NCI-H526 (cell line): ENCODE results near the gene SRP9.
A peak's percentile ranks its signal among the peaks of the same experiment; 100 is the strongest.

Experiments
- DNase-seq, 2 experiments: peaks; one replicate each; lab custom pipeline; 2025; lab: John Stamatoyannopoulos, UW

Gene SRP9, protein sequence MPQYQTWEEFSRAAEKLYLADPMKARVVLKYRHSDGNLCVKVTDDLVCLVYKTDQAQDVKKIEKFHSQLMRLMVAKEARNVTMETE

DNA sequence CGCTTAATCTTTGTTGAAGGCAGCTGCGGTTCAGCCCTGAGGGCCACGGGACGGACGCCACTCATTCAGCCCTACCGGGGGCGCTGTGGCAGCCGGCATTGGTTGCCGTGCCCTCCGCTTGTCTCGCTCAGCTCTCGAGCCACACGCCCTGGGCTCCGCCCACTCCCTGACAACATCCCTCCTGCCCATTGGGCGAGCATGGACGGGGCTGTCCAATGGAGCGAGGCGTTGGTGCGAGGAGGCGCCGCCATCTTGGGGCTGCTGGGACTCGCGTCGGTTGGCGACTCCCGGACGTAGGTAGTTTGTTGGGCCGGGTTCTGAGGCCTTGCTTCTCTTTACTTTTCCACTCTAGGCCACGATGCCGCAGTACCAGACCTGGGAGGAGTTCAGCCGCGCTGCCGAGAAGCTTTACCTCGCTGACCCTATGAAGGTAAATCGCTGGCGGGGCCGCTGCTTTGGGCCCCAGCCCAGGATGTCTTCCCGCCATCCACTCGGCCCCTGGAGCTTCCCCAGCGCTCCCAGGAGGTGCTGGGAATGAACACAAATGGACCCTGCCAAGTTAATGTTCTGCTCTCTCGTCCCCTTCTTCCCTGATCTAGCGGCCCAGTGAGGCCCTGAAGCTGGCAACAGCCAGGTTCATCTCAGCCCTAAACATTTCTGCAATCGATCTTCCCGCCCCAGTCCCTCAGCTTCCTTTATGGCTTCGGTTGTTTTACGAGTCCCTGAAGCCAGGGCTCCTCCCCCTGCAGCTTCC lies at the start of gene SRP9:
Gene SRP9, plus strand, starts transcription at position 244 of the 754 bp plus-strand sequence. Its CDS starts 115 bp downstream, at position 359.
- peak; percentile 95 to 98 for DNase-seq

DNA sequence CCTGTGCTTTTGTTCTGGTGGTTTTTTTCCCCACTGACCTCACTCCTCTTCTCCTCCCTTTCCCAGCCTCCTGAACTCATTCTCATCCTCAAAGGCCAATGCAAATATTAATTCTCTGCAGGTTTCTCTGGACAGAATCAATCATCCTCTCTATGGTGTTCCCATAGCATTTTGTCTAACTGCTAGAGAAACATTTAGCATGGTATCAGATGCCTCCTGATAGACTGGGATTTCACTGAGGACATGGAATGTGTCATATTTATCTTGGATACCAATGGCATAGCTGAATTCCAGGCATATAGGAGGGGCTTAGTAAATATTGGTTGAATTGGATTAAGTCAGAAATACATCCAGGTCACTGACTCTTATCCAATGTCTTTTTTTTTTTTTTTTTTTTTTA lies 46.1 kb upstream of the SRP9 start:
- DNase-seq, result no peak

DNA sequence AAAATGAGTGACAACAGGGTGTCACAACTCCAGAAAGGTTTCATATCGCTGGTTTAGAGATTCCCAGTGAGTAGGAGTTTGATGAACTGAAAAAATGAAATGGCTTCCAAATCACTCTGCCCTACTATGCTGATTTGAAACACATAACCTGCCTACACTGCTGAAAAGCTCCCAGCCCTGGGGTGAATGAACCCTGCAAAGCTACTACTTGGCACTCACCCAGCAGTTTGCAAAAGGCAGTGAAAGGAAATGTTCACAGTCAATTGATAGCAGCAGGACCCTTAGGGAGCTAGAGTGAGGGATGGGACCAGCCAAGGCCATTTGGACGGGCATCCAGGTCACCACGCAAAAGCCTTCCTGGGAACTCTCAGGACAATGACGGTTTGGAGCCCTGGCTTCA lies 44.4 kb upstream of the SRP9 start:
- no peak for DNase-seq

DNA sequence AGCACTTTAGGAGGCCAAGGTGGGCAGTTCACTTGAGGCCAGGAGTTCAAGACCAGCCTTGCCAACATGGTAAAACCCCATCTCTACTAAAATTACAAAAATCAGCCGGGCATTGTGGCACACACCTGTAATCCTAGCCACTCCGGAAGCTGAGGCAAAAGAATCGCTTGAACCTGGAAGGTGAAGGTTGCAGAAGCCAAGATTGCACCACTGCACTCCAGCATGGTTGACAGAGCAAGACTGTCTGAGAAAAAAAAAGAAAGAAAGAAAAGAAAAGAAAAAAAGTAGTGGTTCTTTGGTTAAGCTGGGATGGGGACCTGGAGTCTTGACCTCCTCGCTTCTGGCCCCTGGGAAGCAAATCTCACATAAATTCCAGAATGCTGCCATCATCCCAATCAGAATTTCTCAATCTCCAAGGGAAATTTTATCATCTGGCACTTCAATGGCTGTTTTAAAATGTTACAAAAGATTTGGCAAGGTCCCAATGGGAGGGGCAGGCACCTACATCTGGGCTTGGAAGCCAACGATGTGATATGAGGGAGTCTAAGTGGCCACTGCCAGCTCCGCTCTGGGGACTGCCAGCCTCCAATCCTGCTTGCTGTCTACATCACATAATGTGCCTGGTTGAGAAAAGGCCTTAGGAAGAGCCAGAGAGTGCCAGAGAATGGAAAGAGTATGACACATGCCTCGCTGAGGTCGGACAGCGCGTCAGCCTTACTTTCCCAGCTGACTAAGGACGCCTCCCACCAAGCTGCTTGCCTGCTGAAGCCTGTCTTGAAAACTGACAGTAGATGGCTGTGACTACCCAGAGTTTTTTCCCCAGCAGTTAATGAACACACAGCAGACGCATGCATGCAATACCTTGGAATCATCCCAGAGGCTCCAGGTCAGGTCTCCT lies 42.1 kb upstream of the SRP9 start:
- no peak for DNase-seq

DNA sequence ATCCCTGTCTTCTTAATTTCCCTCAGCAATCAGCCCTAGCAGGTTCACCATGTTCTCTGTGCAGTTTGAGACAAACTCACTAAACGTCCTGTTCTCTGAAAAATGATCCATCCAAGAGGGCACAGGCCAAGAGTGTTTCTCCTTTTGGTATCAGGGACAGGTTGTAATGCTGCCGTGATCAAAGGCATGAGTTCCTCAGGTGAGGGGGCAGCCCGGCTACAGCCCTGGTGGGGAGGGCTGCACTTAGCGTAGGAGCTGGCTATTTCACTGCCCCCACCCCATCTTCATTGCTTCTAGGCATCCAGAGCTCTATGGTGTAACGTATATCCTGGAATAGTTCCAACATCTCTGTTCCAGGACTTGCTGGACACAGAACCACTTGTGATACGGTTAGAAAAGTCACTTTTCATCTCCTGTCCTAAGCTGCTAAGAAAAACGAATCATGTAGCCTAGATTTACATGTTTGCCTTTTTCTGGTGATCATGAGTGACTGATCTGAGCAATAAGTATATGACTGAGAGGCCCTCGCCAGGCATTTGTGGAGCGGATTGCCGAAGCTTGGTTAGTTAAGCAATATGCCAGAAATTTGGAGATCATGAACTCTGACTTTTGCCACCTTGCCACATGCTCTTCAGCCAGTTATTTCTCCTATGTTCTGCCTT lies 41.1 kb upstream of the SRP9 start:
- no peak for DNase-seq

DNA sequence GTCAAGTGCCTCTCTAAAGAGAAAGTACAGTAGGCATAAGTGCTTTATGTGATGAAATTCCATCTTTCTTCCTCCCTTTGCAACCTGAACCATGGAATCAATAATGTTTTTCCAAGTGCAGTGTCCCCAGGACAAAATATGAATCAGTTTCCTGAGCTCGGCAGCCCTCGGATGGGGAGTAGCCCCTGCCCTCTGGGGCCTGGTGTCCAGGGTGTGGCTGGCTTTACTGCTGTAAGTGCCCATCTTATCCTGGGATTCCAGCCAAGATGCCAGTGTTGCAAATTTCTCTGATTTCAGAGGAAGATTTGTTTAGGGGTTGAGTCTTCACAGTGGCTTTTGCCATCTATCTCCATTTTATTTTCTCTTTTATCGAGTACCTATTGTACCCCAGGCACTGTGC lies 40.5 kb upstream of the SRP9 start:
- no peak for DNase-seq

DNA sequence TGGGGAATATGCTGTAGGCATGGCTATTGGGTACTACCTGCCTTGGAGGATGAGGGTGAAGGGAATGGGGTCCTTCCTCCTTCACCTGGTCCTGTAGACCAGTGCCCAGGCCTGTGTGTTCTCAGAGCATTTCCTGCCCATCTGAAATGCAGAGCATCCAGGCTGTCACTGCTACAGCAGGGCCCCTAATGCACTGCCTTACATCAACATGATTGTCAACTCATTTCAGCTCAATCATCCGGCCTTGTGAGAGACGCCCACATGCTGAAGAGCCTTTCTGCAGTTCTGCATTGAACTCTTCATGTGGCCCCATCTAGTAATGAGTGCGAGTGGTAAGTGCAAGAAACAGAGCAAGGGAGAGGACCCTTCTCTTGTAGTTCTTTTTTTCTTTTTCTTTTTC lies 39.8 kb upstream of the SRP9 start:
- no peak for DNase-seq

DNA sequence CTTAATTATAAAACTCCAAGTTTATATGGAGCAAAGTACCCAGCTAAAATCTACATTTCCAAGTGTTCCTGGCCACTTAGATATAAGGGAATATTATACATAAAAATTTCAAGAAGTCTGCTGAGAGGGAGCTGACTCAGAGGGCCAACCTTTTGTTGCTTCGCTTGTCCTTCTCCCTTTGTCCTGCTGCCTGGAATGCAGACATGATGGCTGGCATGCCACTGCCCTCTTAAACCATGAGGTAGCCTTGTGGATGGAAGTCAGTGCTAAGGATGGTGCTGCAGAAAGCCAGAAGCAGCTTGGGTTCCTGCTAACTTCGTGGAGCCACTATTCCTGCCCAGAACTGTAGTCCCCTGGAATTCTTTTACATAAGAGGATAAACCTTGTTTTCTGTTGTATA lies 38.9 kb upstream of the SRP9 start:
- no peak for DNase-seq

DNA sequence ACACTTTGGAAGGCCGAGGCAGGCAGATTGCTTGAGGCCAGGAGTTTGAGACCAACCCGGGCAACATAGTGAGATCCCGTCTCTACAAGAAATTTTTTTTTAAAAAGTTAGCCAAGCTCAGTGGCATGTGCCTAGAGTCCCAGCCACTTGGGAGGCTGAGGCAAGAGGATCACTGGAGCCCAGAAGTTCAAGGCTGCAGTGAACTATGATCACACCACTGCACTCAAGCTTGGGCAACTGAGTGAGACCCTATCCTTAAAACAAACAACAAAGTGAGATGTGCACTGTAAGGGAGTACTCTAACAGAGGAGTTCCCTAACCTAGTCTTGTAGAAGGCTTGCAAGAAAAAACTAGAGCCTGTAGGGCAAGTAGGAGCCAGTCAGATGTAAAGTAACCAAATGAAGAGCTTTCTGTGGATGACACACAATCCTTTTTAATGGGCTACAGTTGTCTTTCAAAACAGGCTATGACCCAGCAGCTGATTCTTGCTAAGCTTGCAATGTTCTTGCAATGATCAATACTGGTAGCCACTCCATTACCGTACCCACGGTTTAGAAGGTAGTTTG lies 38.0 kb upstream of the SRP9 start:
- no peak for DNase-seq

DNA sequence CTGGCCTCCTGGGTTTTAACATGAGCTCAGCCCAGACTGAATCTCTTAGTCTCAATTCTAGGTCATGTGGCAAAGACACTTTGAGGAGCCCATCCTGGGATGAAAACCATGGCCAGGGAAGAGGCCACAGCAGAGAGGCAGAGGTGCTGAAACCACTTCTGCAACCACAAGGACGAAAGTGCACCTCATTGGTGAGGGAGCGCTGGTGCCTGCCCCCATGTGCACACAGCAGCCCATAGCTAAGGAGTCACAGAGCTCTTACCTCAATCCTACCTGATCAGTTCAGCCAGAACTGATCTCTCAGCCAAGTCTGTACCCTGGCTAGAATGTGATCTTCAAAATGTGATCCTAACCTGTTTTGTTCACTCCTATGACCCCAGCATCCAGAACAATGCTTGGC lies 32.9 kb upstream of the SRP9 start:
- no peak for DNase-seq

DNA sequence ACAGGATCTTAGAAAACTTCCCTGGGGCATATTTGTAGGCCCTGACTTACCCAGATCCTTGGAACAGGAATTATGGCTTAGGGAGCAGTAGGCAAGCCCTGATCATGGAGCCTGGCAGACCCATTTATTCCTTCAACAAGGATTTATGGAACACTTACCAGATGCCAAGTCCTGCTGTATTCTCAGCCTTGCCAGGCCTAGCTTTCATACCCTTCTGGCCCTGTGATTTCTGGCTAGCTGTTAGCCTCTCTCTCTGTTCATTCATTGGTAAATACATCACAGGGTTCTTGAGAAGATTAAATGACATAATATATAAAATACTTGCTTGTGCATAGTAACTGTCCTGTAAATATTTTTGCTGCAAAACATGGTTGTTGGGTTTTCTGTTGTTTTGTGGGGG lies 32.4 kb upstream of the SRP9 start:
- no peak for DNase-seq

DNA sequence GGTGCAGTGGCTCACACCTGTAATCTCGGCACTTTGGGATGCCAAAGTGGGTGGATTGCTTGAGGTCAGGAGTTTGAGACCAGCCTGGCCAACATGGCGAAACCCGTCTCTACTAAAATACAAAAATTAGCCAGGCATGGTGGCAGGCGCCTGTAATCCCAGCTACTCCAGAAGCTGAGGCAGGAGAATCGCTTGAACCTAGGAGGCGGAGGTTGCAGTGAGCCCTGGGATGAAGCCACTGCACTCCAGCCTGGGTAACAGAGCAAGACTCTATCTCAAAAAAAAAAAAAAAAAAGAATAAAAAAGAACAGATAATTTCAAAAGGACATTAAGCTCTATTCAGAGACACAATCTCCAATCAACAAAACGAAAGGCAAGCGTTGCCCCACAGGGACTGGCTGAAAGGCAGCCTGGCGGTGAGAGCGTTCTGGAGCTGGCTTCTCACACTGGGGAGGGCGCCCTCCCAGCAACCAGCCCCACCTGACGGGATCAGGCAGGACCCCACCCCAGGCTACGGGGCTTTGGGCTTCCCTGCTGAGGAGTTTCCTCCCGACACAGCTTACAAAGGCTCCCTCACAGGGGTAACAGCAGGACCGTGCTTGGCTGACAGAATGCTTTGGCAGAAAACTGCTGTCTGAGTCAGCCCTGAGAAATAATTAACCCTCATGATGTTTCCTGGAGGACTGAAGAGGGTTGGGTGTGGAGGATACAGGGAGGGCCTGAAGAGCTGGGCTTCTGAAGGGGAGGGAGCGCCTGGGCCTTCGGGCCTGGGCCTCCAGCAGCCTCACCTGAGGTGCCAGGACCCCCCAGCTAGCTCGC lies 31.1 kb upstream of the SRP9 start:
- DNase-seq, result peak in 1 of 2 experiments; percentile 41

DNA sequence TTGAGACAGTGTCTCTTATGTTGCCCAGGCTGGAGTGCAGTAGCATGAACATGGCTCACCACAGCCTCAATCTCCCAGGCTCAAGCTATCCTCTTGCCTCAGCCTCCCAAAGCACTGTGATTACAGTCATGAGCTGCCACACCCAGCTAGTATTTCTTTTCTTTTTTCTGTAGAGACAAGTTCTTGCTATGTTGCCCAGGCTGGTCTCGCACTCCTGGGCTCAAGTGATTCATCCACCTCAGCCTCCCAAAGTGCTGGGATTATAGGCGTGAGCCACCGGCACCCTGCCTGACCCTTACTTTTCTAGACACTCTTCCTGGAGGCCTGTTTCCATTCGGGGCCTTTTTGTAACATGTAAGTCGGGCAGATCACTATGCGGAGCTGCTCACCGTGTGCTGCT lies 30.1 kb upstream of the SRP9 start:
- DNase-seq, result no peak

DNA sequence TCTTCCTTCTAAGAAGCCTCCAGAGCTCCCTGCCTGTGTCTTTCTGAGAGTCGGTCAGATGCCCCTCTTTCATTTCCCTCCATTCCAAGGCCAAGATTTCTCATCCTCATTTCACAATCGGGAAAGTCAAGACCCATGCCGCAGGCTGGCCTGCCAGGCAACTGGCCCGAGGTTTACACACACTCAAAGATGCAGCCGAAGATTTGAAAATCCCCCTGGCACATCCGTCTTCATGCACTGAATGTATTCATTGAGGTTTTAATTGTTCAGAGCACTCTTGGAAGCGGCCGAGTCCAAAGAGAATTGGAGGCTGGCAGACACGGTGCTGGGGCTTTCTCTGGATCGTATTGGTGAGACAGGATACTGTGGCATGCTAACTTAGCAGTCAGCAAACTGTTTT lies 29.1 kb upstream of the SRP9 start:
- no peak for DNase-seq

DNA sequence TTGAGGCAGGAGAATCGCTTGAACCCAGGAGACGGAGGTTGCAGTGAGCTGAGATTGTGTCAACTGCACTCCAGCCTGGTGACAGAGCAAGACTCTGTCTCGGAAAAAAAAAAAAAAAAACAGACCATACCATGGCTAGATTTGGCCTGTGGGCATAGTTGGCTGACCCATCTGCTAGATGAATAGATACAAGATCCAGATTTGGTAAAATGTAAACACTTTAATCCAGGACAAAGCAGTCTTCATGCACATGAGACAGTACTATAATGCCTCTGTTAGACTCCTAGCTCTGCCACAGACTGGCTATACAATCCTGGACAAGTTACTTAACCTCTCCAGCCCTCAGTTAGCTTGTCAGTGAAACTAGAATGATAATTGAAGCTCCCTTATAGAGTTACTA lies 27.9 kb upstream of the SRP9 start:
- DNase-seq, result no peak

DNA sequence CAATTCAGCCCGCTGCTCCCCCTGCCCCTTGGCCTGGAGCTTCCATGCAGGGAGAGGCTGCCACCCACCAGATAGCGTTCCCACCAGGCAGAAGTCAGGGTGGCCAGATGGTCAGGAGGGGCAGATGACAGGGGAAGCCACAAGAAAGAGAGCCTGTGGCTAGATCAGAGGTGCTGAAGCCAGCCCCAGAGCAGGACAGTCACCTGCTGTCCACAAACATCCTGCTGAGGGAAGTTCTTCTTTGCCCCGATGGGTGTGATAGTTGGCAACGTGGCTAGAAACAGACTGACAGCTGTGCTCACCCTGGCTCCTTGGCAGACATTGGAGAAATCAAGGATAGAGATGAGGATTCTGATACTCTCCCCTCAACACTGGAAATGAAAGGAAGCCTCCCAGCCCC lies 27.2 kb upstream of the SRP9 start:
- no peak for DNase-seq

DNA sequence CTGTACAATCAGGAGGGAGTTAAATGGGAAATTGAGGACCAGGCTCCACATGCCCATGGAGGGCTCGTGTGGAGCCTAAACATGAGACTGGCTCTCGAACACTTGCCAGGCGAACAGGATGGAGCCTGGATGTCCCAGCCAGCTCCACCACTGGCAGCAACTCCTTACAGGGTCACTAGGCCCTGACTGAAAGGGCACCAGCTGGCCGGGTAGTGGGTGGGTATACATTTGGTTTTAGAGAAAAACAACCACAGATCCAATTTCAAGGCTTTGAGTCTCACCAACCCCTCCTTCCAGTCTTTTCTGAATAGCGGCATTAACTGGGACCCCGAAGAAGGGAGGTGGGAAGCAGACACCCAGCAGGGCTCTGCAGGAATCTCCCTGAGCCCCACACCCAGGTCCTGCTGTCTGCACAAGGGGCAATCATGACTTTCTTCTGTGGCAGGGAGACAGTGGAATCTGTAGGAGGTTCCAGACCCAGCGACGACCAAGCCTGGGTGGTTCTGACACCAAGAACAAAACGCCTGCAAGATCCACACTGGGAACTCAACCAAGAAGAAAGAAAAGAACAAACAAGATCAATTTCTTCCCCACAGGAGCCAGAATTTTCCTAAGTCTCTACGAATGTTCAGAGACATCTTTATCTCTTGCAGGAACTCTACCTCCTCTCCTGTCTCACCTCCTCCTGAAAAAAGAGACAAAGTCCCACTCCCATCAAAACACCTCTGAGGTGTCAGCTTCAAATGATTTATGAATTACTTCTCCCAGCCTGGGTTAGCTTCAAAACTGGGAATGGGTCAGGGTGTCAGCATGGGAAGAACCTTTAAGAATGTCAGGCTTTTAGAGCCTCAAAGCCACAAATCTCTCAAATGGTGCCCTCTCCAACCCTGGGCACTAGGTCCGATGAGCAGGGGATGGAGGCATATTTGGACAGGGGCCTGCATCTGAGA lies 26.5 kb upstream of the SRP9 start:
- no peak for DNase-seq

DNA sequence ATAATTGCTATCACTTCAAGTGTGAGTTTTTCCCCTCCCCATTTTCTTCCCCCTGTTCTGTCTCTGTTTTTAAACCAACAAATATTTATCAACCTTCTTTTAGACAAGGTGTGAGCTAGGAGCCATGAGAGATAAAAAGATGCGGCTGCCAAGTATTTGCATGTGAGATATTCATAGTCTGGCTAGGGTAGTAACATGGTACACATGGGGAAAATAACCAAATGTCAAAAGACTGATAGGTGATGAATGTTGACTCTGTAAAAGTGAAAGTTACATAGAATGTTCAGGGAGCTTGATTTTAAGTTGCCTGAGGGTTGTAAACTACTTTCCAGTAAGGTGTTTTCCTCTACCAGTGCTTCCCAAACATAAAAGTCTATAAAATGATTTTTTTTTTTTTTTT lies 25.4 kb upstream of the SRP9 start:
- peak; percentile 80 to 85 for DNase-seq

DNA sequence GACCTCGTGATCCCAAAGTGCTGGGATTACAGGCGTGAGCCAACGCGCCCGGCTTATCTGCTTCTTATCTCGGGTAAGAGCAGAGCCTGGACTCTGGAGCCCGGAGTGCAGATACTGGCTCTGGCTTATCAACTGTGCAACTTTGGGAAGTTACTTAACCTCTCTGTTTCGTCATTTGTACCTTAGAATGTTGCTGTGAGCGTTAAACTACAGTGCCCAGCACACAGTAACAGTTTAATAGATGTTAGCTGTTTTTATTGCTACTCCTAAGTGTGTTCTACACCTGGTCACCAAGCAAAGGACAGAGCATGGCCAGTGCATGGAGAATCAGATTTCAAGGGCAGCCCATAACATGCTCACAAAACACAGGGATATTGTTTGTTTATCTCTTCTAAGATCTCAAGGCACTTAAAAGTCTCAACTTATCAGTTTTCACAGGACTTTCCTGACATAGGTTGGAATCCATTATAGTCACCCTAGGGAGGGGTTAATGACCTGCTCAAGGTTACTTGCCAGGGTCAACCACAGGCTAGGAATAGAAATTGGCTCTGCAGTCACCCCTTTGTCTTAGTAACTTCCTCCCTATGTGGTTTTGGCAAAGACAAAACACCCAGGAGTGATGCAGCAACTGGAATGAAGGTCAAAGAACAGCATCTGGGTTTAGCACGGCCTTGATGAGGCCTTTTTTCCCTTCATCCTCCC lies 22.5 kb upstream of the SRP9 start:
- peak; percentile 16 to 35 for DNase-seq
